ENCODE results near the gene RCN2.
"Not testable (repeated sequence)": the region's sequence is repeated elsewhere in the genome, so short reads cannot be mapped to it uniquely, and the experiment has no call there.

GRCh38 chr15:76899176-76899930, 32.2 kb upstream of the RCN2 start:
- not testable (repeated sequence) for TF ChIP-seq EZH2 (IDR thresholded peaks at IDR 0.05); POLR2AphosphoS5 (IDR thresholded peaks at IDR 0.05; ENCODE audit: borderline replicate concordance, low read depth, low read length)
